Fibroblast of mammary gland (primary cell): ENCODE measurements around the gene LRRC75A.

Source experiments
- DNase-seq: peaks from one replicate; pipeline ENCODE4 v3.0.0-alpha.2; 2010; ENCODE audit warnings: low read depth
- H3K4me3 ChIP-seq: 2 replicates; pipeline ENCODE4 v1.5.1; 2011; ENCODE audit warnings: low read depth, mild to moderate bottlenecking, low read length, moderate library complexity; ENCODE audit not compliant: control insufficient read depth
- TF ChIP-seq, protein P1 (sequence below): conservative IDR thresholded peaks from 2 replicates; pipeline ENCODE4 v1.5.1; 2011; ENCODE audit warnings: low read depth, low read length, inconsistent platforms; ENCODE audit not compliant: control insufficient read depth, insufficient read depth

The LRRC75A gene

DNA sequence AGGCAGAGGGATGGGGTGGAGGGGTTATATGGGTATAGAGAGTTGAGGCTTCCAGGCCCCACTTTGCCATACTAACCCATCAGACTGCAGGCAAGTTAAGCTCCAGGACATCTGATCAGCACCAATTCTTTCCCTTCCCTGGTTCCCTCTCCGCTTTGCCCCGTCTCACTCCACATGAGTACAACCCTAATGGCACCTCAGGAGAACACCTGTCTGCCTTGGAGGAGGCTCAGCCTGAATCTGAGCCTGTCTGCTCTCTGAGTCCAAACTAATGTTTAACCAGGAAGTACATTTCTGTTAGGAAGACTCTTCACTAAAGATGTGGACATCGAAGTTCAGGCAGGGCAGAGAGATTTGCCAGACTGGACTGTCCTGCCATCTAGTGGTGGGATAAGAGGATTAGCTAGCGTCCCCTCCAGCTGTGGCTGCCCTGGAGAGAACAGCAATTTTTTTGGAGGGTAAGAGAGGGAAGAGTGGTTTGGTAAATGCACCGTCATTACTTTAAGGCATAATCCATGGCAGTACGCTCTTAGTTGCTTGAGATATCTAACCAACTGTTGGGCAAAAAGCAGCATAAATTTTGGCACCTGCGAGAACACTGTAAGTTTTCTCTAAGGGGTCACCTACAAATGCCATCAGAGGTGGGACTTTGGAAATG, 29.2 kb upstream of the LRRC75A start:
- TF ChIP-seq, protein P1, sequence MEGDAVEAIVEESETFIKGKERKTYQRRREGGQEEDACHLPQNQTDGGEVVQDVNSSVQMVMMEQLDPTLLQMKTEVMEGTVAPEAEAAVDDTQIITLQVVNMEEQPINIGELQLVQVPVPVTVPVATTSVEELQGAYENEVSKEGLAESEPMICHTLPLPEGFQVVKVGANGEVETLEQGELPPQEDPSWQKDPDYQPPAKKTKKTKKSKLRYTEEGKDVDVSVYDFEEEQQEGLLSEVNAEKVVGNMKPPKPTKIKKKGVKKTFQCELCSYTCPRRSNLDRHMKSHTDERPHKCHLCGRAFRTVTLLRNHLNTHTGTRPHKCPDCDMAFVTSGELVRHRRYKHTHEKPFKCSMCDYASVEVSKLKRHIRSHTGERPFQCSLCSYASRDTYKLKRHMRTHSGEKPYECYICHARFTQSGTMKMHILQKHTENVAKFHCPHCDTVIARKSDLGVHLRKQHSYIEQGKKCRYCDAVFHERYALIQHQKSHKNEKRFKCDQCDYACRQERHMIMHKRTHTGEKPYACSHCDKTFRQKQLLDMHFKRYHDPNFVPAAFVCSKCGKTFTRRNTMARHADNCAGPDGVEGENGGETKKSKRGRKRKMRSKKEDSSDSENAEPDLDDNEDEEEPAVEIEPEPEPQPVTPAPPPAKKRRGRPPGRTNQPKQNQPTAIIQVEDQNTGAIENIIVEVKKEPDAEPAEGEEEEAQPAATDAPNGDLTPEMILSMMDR, result peak; percentile 94
- H3K4me3 ChIP-seq, result no peak overlapping the region
- DNase-seq, result peak; percentile 92

DNA sequence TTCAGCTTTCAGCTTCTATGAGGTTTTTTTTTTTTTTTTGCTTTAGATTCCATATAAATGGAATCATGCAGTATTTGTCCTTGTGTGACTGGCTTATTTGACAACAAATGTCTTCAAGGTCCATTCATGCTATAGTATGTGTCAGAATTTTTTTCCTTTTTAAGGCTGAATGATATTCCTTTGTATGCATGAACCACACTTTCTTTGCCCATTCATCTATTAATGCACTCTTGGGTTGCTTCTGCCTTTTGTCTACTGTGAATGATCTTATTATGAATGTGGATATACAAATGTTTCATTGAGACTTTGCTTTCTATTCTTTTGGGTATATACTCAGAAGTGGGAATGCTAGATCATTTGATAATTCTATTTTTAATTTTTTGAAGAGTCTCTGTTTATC, 27.0 kb upstream of the LRRC75A start:
- TF ChIP-seq, protein P1, result no peak
- DNase-seq, result no peak
- no peak overlapping the region for H3K4me3 ChIP-seq

DNA sequence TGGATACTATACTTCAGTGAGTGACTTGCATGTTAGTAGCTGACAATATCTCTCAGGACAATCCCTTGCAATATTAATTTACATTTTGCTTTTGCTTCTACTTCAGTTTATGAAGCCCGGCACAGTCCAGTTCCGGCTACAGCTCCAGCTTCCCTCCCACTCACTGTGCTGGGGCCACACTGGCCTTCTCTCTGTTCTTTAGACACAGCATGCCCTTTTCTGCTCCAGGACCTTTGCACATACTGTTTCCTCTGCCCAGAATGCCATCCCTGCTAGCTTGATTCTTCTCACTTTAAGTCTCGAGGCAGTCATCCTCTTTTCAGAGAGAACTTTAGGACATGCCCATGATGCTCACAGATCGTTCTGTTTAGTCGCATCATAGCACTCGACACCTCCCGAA, 25.5 kb upstream of the LRRC75A start:
- no peak for DNase-seq
- TF ChIP-seq, protein P1, result no peak
- H3K4me3 ChIP-seq, result no peak overlapping the region

DNA sequence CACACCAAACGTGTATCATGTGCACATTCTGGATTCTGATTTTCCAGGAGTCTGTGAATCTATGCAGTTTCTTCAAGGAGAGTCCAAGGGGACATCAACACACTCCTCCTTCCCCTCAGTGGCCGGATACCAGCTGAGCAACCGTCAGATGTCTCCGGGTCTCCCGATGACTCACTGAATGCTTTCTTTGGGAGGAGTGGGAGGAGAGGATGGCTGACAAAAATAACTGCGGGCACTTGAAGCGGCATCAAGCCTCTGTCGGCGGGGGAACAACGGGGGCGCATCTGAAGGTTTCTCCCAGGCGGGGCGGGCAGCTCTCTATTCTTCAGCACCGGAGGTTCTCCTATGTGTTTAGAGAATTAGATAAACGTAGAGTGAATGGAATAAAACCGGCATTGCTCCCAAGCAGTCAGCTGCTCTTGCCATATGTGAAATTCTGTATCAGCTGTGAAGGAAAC, 24.6 kb upstream of the LRRC75A start:
- TF ChIP-seq, protein P1, result no peak
- DNase-seq, result peak; percentile 76
- H3K4me3 ChIP-seq, result no peak overlapping the region

DNA sequence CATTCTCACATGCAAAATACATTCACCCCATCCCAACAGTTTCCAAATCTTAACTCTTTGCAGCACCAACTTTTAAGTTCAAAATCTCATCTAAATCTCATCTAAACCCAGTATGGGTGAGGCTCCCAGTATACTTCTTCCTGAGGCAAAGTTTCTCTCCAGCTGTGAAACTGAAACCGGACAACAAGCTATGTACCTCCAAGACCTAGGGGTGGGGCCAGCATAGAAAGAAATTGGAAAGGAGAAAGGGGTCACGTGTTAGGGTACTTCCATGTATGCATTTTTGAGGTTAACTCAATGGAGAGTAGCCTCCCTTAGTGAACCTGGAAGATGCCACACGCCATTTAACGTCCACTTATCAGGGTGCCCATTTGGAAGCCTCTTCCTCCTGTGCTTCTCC, 23.9 kb upstream of the LRRC75A start:
- TF ChIP-seq, protein P1, result no peak
- no peak for DNase-seq
- H3K4me3 ChIP-seq, result no peak overlapping the region

DNA sequence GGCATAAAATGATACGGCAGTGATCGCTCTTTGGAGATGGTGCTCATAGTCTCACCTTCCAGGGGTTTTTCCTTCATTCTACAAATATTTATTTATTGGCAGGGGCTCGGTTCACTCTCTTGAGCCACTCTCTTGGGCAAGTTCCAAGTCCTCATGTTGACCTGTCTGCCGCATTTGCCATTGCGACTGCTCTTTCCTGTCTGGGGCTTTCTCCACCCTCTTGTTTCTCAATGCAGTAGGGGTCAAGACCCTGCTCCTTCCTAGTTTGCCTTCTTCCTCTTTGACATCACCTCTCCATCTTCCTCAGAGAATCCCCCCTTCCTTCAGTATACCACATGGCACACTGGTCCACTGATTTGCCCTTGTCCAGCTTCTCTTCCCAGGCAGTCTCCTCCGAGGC, 21.9 kb upstream of the LRRC75A start:
- TF ChIP-seq, protein P1, result no peak
- no peak for DNase-seq
- H3K4me3 ChIP-seq, result no peak overlapping the region
